Right lung (tissue), 5 donors: ENCODE results near the gene BRD4. TPM values are rescaled to one million over a fixed set of nuclear protein-coding genes. Genes with fewer than 3 reads are reported as not detected.

Experiments
- DNase-seq, 2 donors: peaks; one replicate each; pipeline ENCODE4 v3.0.0-alpha.2; 2013
- polyA plus RNA-seq, 5 donors: library from polyadenylated mRNA; unstranded; fragments of 120-200 nt; gene quantifications; one replicate each; pipeline versions ENCODE4 v1.2.1 to v1.2.3, GENCODE V29; 2013; ENCODE audit warnings: inconsistent platforms in 1 of 5, low replicate concordance in 1 of 5; ENCODE audit not compliant: insufficient read length in 5 of 5, insufficient read depth in 1 of 5

BRD4 gene
- polyA plus RNA-seq, 5 donors: 39.1 to 58.0 (median 45.6) TPM

- no peak for DNase-seq
Measured at GRCh38 chr19:15249528-15249874, 82.8 kb downstream of the BRD4 start.

DNA sequence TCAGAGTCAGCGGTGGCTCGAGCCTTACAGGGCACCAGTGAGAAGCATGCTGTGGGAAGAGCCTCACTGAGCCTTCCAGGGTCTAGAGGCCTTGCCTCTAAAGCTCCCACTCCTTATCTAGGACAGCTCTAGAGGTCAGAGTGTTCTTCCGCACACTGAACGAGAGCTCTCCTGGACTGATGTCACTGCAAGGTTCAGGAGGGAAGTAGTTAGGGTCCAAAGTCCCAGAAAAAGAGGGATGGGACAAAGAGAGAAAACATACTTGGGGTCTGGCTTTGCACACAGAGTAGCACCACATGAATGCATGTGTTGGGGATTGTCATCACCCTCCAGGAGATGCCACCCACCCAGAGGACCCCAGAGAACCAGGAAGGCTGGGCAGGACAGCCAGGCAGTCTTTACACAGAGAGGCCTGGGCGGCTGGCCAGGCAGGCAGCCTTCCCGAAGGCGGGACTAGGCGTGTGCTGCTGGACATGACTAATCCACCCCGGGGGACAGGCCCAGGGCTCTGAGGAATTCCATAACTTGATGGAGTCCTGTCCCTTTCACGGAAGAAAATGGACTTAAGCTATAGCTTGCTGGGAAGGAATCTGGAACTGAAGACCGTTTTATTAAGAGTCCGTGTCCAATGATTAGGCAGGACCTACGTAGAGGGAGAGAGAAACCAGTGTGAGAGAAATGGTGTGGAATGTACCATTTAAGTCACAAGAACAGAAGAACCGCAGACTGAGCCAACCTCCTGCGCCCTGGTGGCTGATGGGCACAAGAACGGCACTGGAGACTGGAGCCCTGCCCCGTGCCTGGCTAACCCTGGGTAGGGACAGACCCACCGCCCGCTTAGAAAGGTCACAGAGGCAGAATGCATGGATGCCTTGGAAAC, 83.5 kb downstream of the BRD4 start:
- peak in 1 of 2 donors; percentile 63 for DNase-seq

DNA sequence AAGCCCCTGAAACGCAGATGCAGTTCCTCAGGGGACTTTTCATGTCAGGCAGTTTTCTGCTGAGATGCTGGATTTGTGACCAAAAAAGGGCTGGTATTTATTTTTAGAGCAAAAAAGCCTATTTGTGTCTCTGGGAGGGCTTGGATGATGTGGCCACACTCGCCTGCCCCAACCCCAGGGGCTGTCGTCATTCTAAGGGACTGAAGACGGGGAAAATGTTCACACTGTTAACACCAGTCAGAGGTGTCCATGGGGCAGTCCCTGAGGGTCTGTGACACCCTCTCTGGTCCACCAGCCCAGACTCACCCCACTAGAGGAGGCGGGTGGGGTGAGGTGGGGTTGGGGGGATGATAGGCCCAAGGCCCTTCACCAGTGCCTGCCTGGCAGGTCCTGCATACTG, 84.2 kb downstream of the BRD4 start:
- DNase-seq: no peak

DNA sequence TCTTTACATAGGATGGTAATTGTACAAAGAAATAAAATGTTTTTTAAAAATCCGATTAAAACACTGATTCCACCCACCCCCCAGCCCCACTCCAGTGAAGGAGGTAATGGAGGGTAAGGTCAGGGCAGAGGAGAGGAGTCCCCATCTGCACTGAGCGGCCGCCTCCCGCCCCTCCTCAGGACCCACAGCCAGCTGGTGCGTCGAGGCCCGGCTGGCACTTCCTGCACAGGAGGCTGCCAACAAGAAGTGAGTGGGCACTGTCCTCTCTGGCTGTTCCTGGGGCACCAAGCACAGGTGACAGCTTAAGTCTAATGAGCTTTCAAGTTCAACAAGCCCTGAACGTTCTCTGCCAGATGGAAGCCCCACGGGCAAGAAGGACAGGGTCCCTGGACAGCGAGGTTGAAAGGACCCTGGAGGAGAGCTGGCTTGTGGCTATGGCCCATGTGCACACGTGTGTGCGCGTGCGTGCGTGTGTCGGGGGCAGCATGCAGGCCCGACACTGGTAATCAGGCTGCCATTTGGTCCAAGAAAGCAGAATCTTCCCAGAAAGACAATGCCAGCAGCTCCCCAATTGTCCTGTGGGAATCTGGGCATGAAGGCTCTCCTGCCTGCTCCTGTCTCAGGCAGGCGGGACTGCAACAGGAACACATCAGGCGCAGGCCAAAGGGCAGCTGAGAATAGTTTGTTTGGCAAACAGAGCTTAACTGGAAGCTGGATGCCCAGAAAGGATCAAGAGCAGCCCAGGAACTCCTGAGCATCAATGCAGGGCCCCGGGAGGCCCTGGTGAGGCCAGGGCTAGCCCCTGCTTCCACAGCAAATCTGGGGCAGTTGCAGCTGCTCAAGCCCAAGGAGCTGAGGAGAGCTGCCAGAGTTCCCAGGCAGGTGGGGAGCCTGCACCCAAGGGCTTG, 85.0 kb downstream of the BRD4 start:
- DNase-seq: no peak

GRCh38 chr19:15246198-15246481, 86.2 kb downstream of the BRD4 start:
- no peak for DNase-seq

DNA sequence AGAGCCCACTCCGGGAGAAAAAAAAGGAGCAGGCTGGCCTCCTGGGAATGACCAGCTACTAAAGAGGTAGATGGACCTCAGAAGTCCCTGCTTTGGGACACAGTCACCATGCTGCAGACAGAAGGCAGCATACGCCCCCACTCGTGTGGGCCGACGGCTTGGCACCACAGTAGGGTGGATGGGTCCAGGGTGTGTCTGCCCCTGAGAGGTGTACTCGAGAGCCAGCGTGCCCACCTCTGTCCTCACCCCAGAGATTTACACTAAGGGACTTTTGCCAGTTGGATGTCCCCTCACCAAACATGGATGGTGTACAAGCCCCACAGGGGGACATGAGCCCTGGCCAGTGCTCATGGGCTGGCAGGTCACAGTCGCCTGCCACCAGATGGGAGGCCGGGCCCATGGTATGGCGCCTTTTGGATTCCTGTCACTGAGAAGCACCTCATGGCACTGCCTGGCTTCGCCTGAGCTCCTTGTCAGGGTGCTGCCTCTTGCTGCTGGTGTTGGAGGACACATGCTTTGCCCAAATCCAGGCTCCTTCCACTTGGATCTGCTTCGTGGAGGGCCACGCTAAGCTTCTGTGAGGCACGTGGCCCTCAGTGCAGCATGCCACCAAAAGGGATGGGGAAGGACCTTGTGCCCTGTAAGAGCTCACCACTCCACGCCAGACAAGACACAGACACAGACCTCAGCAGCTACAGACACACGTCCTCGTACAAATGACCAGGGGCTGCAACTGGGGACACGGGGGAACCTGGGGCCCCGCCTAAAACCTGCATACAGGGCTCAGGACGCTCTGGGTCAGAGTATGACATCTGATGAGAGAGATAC, 86.8 kb downstream of the BRD4 start:
- DNase-seq: no peak

GRCh38 chr19:15244808-15245207, 87.5 kb downstream of the BRD4 start:
- no peak for DNase-seq

- DNase-seq: no peak
Measured at GRCh38 chr19:15244106-15244803, 88.1 kb downstream of the BRD4 start.

DNA sequence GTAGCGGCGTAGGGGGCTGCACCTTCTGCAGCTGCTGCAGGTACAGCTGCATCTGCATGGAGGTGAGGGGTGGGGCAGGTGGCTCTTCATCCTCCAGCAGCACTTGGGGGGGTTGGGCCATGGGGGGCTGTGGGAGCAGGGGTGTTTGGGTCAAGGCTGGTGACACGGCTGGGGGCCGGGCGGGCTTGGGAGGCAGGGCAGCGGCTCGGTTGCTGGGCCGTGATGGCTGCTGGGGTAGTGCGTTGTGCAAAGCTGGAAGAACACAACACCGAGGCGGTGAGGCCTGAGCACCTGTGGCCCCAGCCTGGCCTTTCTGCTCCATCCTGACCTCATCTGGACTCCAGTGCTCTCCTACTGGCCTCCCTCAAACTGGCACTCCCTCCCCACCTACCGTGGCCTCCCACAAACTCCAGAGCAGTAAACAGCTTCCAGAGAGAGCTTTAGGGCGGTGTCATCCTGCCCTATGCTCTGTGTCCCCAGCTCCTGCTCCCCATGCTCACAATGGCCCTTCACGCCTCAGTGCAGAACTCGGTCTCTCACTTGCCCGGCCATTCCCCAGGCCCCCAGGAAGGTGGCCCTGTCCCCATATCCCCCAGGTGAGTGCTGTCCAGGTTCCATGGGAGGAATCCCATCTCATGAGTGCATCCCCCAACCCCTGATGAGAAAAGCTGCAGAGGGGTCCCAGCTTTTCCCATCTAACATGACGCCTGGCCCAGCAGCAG, 88.9 kb downstream of the BRD4 start:
- no peak for DNase-seq

DNA sequence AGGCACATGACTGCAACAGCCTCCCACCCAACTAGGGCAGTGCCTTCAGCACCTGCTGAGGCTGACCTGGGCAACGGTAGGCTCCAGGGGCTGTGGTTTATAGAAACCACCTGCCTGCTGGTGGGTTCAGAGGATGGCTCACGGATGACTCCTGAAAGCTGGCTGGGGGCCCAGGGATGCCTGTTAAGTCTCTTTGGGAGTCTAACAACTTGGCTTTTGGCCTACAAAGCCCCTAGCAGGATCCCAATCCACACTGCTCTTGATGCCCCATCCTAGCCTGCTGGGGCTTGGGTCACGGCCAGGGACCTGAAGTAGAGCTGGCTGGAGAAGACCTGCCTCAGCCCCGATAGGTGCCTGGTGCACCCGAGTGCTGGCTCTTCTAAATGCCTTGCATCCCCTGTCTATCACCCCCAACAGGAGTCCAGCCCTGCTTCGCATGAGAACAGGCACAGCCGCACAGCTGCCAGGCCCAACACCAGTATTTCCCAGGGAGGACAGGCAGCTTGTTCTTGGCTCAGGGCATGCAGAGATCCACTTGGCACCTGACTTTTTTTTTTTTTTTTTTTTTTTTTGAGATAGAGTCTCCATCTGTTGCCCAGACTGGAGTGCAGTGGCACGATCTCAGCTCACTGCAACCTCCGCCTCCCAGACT, 91.0 kb downstream of the BRD4 start:
- DNase-seq: no peak

DNA sequence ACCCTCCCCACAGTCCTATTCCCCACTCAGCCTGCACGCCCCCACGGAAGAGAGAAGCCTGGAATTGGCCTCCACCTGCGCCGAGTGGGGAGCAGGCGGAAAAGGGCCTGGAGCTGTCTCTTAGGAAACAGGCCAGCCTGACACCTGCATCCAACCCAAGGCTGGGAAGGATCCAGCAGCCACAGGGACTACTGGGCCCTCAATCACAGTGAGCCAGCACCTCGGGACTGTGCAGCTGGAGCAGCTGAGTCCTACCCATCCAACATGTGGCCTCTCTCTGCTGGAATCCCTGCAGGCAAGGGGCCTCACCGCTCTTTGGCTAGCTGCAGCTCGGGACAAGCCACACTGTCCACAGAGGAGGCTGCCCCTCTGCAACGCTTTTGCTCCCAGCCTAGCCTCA, 91.8 kb downstream of the BRD4 start:
- no peak for DNase-seq

GRCh38 chr19:15239337-15239949, 92.9 kb downstream of the BRD4 start:
- DNase-seq: no peak

GRCh38 chr19:15238639-15239155, 93.6 kb downstream of the BRD4 start:
- no peak for DNase-seq

GRCh38 chr19:15237759-15238638, 94.3 kb downstream of the BRD4 start:
- no peak for DNase-seq

GRCh38 chr19:15236886-15237285, 95.5 kb downstream of the BRD4 start:
- DNase-seq: no peak

GRCh38 chr19:15235781-15236180, 96.6 kb downstream of the BRD4 start:
- no peak for DNase-seq

GRCh38 chr19:15234431-15235130, 97.8 kb downstream of the BRD4 start:
- DNase-seq: no peak

GRCh38 chr19:15231271-15231670, 101.1 kb downstream of the BRD4 start:
- no peak for DNase-seq
